ENCODE results near the gene ACTN1.

Gene ACTN1

DNA sequence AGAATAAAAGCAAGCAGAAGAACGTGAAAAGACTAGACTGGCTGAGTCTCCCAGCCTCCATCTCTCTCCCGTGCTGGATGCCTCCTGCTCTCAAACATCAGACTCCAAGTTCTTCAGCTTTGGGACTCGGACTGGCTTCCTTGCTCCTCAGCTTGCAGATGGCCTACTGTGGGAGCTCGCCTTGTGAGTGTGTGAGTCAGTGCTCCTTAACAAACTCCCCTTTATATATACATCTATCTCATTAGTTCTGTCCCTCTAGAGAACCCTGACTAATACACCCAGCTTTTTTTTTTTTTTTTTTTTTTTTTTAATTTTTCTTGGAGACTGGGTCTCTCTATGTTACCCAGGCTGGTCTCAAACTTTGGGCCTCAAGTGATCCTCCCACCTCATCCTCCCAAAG lies 46.9 kb downstream of the ACTN1 start:
- no peak for DNase-seq

DNA sequence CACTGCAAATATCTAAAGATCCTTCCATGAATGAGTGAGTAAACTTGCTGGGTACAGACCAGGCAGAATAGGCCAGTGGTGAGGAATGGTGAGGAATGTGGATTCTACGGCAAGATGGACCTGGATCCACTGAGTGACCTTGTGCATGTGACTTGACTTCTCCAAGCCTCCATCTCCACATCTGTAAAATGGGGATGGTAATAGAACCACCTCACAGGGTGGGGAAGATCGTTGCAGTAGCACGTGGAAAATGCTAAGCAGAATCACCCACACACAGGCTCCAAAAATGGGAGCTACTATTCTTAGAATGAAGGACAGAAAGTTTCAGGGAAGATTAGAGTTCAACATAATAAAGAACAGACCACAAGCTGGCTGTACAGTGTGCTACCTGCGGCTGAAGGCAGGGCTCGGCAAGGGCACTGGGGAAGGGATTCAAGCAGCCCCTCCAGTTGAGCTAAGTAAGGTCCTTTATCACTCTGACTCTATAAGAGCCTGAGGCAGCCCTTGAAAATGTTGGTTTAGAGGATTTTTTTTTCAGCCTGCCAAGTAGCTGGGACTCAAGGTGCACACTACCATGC lies 47.5 kb downstream of the ACTN1 start:
- DNase-seq = no peak

DNA sequence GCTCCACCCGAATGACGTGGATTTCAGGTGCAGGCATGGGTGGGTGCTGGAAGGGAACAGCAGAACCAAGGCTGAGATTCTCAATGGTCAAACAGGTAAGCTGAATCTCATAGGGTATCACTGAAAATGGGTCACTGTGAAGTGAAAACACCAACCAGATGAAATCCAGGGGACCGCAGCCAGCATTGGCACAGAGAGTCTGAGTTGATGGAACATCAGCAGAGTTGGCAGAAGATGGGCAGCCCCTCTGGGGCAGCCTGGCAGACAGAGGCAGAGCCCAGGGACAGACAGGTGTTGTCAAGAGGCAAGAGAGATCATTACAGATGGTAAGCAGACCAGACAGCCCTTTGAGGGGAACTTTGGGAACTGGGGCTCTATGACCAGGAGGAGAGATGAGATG lies 48.0 kb downstream of the ACTN1 start:
- no peak for DNase-seq

DNA sequence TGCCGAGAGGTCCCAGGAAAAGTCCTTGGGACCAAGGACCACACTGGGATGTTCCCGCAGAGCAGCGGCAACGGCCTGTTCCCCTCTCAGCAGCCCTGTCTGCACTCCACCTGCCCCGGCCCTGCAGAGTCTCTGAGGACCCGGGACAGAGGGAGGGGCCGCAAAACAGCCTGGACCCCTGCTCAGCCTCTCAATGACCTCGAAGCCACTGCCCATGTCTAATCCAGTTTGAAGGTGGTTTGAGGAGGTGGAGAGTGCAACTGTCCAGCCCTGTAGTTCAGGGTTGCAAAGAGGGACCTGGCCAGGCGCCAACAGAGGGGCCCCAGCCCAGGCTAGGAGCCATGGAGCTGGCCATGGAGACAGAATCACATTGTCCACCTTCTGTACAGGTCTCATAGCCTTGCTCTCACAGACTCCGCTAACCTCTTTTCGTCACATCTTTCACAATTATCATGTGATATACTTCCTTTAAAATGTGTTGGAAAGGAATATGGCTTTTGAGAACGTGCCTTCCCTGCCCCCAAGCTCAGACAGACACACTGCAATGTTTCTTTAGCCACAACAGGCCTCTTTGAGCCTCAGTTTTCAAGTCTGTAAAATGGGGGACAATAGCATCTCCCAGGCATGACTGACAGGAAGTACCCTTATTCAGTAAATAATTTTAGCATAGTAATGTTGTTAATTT lies 49.3 kb downstream of the ACTN1 start:
- peak; percentile 63 for DNase-seq

DNA sequence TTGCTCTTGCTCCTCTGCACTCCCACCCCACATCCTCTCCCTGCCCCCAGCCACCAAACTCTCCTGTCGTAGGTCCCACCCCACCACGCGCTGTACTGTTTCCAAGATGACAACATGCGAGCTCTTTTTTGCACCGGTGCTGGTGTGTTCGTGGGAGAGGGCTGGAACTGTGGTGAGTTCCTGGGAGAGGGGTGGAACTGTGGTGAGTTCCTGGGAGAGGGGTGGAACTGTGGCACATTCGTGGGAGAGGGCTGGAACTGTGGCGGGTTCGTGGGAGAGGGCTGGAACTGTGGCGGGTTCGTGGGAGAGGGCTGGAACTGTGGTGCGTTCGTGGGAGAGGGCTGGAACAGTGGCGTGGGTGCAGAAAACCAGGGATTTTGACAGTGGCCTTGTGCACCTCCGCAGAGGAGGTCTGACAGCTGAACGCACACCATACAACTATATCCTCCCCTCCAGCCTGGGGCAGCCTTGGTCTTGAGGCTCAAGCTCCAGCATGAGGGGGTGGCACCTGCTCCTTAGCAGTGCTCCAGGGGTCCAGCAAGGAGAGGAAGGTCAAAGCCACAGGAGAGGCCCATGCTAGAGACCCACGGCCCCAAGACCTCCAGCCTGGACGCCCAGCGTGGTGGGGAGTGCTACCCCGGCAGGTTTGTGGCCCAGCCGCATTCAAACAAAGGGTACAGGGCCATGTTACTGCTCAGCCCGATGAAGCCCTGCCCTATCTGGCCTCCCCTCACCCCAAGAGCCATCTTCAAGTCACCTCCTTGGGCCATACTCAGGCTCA lies 50.1 kb downstream of the ACTN1 start:
- DNase-seq = no peak

DNA sequence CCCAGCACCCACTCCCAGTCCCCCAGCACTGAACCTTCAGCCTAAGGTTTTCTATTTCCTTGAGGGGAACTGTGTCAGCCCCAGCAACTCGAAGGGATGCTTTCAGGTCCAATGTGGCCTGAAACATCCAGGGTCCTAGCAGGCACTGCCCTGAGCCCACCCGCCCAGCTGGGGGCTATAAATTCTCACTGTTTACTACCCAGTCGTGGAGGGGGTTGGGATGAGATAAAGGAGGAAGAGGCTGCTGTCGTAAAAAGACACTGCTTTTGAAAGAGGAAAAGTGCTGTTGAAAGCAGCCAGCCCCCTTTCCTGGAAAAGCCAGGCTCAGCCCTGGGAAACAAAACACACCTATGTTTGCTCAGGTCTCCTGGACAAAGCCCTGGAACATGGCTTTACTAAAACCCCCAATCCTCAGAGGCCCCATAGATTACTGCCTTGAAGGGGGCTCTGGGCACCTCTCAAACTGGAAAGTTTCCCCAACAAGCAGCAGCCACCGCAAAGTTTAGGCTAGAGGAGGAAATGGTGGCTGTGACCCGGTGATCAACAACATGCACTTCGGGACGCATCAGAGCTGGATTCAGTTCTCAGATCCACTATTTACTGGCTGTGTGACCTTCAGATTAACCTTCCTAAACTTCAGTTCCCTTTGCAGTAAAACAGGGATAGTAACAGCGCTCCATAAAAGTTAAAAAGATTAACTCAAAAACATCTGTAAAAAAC lies 51.0 kb downstream of the ACTN1 start:
- DNase-seq = peak; percentile 32

DNA sequence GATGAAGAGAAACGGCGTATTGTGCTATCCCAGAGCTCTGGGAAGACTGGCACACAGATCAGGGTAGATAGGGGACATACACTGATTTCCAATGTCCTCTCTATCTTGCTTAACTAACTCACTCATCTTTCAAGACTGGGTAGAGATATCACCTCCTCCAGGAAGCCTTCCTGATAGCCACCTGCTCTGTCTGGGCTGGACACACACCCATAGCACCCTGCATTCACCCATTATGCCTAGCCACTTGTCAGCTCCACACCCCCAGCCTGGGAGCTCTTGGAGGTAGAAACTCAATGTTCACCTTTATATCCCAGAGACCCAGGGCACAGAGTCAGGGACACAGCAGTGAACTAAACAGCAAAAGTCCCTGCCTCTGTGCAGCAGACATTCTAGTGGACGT lies 52.0 kb downstream of the ACTN1 start:
- no peak for DNase-seq

DNA sequence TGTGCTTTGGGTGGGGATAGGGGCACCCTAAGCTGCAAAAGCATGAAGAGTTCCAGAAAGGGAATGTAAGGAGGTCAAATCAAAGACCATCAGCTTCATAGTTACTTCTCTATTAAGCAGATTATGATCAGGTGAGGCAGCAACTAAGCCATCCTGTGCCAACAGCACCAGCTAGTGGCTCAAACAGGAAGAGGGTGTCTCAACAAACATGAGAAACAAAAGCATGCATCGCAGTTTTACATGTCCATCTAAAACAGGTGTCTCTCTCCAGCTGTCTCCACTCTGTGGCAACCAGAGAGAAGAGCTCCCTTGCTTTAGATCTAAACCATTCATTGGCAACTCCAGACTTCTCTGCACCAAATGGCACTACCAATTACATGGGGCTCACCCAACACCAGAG lies 52.9 kb downstream of the ACTN1 start:
- no peak for DNase-seq

DNA sequence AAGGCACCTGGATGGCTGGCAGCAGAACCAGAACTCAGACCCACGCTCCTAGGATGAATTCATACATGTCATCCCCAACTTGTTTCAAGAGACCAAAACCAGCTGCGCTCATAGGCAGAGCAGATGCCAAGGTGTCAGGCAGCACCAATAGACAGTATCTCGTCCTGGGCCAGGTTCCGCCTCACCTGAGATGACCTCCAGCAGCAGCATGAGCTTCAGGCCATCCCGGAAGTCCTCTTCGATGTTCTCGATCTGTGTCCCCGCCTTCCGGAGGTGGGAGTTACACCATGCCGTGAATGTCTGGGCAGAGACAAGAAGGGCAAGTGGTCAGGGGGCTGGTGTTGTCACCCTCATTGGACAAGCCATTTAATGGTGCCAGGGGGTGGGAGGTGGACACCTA lies 53.7 kb downstream of the ACTN1 start:
- DNase-seq = no peak

DNA sequence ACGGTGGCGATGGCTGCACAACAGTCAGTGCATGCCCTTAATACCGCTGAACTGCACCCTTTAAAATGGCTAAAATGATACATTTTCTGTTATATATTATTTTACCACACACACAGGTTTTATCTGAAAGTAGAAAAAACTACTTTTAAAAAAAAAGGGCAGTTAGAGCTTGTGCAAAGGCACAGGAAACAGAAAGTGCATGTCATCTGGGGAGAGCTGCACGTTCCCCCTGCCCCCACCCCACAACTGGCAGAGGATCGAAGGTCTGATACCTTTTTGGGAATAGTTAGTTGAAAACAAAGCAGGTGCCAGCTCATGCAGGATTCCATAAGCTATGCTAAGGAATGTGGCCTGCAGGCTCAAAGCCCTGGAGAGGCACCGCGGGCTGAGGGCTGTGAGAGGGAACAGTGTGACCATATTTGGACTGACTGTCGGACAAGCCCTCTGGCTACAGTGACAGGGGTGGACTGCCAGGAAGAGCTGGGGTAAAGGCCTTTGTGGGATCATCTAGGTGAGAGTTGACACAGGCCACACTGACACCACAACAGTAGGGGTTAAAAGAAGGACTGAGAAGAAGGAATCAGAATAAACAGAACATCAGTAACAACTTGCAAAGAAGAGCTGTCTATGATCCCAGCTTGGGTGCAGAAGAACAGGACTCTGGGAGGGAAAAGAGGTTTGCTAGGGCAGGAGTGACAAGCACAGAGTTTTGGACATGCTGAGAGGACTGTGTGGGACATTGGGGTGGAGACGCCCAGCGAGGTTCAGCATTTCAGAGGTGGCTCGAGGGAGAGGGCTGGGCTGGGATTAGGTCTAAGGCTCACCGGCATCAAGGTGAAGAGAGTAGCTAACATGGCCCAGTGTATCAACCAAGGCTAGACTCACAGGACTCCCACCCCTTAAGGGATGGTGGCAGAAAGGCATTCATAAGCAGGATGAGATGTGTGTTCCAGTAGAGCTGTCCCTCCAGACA lies 54.6 kb downstream of the ACTN1 start:
- DNase-seq = no peak

DNA sequence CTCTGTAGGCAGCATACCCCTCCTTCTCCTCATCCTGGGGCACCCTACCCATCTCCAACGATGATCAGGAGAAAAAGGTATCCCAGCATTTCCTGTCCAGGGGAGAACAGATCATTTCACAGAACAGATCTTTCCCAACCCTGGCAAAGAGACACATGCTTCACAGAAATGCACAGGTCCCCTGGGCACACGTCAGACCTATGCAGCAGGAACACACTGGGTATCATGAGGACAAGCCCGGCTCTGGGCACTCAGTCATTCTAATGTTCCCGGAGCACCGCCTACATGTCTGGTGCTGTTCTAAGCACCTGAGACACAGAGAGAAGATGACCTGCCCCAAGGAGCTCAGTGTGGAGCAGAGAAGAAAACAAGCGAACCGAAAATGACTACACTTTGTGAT lies 56.2 kb downstream of the ACTN1 start:
- DNase-seq = no peak

DNA sequence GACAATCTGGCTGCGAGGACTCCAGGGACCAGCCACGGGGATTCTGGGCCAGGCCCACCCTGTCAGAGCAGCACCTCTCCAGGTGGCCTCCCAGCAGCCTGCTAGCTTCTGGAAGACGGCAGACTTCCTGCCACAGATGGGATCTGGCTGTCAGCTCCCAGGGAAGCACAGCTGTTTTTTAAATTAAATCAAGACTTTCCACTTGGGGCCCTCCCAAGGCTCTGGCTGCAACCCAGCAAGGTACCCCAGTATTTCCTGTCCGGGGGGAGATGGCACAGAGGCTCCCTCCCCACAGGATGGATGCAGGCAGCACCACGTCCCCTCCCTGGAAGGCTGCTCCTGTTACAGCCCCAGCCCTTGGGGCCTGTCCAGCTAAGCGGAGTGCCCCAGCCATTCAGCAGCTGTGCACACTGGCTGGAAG lies 56.9 kb downstream of the ACTN1 start:
- DNase-seq = no peak

DNA sequence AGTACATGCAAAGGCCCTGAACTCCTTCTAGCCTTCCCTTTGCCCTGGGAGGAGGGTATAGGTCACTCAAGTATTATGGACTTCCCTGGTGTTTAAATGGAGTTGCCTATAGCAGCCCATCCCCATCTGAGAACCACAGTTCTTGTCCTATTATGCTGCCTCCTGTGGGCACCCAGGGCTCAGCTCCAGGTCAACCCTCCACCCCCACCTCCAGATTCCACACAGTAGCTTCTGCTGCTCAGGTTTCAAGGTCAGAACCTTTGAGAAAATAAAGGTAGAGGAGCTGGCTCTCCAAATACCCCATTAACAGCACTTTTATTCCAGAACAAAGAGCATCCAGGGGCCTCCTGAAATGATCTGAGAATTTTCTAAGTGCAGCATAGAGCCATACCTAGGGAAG lies 57.4 kb downstream of the ACTN1 start:
- DNase-seq = no peak

DNA sequence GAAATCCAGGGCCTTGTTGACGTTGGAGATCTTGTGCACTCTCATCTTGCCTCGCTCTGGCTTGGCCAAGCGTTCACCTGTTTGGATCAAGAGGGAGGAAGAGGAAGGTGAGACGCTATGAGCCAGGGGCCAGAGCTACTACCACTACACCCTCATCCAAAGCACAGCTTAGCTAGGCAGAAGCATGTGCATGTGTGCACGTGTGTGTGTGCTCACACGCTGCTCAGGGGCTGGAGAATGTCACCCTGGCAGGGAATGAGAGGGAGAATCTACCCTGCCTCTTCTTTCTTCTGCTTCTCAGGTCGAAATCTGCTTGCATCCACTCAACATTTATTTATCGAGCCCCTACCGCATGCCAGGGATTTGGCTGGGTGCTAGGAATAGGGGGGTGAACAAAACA lies 58.1 kb downstream of the ACTN1 start:
- DNase-seq = no peak

DNA sequence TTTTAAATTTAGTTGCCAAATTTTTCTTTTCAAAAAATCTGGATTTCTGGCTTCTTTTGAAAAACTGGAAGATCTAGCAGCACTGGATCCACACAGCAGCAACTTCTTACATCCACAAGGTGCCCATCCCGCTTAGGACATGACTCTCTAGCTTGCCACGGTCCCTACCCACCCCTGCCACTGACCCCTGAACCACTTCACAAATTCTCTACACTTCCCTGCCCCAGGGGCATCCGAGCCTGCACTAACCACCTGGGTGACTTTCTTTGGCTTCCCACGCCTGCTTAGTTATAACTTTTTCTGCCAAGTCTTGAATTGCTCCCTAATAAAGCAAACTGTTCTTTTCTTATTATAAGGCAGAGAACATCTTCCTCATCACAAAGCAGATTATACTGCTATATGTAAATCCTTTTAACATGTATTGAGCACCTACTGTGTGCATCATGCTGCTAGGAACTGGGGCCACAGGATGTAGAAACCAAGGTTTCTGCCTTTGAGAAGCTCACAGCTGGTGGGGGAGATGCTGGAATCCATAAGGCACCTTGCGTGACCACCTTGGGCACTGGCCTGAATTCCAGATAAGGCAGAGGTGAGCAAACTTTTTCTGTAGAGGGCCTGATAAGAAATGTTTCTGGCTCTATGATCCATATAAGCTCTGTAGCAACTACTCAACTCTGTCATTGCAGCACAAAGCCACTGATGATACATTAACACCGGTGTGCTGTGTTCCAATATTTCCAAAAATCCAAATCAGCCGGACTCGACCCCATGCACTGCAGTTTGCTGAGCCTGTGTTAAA lies 59.8 kb downstream of the ACTN1 start:
- no peak for DNase-seq

DNA sequence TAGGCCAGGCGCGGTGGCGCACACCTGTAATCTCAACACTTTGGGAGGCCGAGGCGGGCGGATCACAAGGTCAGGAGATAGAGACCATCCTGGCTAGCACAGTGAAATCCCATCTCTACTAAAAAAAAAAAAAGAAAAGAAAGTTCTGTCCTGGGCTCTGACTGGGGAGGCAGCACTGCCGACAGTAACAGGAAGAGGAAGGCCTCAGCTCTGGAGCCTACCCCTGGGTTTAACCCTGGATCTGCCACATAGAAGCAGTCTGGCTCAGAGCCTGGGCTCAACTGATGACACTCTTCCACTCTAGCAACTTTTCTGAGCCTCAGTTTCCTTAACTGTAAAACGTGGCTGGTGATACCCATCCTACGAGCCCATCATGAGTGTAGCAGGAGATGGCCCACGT lies 60.5 kb downstream of the ACTN1 start:
- no peak for DNase-seq

DNA sequence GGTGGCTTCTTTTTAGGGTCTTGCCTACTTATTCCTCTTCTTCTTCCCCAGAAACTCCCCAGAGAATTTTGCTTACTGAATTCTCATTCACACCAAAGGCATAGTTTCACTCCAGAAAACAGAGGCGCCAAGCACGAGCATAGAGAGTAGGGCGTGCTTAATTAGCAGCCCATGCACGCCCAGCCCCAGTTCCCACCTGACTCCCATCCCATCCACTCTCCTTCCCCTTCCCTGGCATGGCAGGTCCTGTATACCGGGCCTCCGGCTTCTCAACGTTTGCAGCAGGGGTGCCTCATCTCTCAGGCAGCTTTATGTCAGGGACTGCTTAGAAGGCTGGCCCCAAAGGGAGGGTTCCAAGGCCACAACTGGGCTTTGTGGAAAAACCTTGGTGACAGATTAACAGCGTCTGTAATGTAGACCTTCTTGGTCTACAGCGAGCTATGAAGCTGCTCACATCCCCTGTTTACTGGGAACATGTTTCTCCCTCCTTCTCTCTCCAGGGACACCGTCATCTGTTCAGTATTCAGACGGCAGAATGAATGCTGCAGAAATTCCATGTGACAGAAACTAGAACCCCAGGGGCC lies 62.7 kb downstream of the ACTN1 start:
- no peak for DNase-seq

DNA sequence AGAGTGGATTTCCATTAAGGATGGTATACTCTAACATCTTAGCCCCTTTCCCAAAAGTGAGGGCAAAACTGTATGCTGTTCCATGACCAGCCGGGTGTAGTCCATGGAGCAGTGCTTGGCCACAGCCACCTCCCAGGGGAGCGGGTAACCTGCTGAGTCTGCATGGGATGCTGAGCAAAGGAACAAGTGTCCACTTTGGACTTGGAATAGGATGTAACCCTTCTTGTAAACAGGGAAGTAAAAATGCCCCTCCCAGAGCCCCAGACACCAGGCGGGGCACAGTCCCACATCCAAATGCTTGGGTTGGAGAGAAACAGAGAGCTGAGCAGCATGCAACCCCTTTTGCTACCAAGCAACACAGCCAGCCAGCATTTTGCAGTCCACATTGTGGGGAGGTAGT lies 65.6 kb downstream of the ACTN1 start:
- no peak for DNase-seq

DNA sequence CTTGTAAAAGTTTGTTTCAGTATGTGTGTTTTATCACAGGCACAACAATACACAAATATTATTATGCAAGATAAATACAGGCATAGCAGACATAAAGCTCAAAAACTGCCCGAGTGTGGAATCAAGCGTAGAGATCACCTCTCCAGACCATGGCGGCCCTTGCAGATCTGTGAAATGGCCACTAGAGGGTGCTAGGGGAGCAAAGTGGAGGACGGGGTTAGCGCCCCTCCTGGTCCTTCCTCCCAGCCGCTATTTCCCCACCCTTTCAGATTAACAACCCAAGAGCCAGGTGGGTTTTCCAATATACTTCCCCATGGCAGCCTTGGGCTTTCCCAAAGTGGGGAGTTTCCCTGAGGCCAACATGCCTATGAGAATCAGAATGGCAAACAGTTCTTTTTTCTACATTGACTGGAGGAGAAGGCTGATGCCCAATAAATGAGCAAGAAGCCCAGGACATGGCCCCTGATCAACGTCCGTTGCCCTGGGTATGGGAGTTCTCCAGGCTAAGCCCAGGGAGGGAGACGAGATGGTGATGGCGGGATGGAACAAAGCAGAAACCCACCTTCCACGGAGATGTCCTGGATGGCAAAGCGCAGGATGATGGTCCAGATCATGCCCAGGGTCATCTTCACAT lies 67.4 kb downstream of the ACTN1 start:
- peak; percentile 90 for DNase-seq

DNA sequence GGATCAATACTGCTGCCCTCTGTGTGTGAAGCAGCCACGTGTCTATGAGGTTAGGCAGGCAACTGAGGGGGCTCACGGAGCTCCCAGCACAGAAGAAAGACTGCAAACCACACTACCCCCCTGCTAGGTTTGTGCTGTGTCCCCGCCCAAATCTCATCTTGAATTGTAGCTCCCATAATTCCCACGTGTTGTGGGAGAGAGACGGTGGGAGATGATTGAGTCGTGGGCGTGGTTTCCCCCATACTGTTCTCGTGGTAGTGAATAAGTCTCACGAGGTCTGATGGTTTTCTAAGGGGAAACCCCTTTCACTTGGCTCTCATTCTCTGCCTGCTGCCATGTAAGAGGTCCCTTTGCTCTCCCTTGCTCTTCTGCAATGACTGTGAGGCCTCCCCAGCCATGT lies 68.6 kb downstream of the ACTN1 start:
- DNase-seq = peak; percentile 74

DNA sequence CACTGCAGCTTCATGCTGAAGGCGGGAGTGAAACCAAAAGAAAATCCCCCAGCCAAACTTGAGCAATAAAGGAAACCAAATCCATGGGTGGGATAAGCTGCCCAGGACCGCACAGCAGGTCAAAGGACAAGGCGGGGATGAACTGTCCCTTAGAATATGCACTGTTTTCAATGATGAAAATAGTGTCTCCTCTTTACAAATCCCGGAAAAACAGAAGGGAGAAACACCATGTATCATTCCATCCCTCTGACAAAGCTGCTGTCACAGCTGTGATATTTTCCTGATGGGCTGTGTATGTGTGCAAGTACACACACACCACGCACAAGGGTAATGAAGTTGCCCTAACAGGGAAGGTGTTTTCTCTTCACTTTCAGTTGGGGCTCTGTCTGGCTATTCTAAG lies 70.3 kb downstream of the ACTN1 start:
- DNase-seq = peak; percentile 43

All from suppressor macrophage treated with lipopolysaccharide for 4 hours (primary cell).